HepG2 (cell line): ENCODE measurements around the gene PYGL. TPM values are rescaled to one million over a fixed set of nuclear protein-coding genes. Genes with fewer than 3 reads are reported as not detected.

ENCODE experiments used
- polyA plus RNA-seq, 8 experiments: library from polyadenylated mRNA; depleted of rRNA in 3 of 8; stranded (reverse) in 7 of 8; unstranded in 1 of 8; fragments of >200 nt; fragmentation: Illumina TruSeq in 4 of 8; extraction: Trizol in 4 of 8; gene quantifications; 2 replicates each; pipeline versions ENCODE4 v1.2.1 to v1.2.3, GENCODE V29; 2011 to 2016; ENCODE audit warnings: low read depth in 4 of 8, missing spikeins in 1 of 8, mixed read lengths in 1 of 8; ENCODE audit not compliant: insufficient read depth in 1 of 8
- total RNA-seq, 5 experiments: library from RNA; depleted of rRNA; stranded (reverse); fragments of >200 nt; fragmentation: Illumina TruSeq; extraction: Trizol; gene quantifications; 2 replicates each; pipeline ENCODE4 v1.2.3, GENCODE V29; 2016; ENCODE audit warnings: low read depth in 1 of 5

PYGL gene
- total and polyA plus RNA-seq, 2 of the 13 experiments (the other 11 are each of a cell fraction or from before 2014, with no cell fraction given), result 98.4 to 110 TPM

Other genes starting within 250 kb of the PYGL start
- gene NIN, start 113.3 kb downstream of the PYGL start, total RNA-seq (2016; rRNA removed; fragmentation: Illumina TruSeq; extraction: Trizol), result 9.7 and 11.6 TPM in 2 replicates
- 2.5 and 2.8 TPM in 2 replicates for gene NIN, start 113.3 kb downstream of the PYGL start, polyA plus RNA-seq (2011; rRNA removed)
- not detected in 2 replicates for gene ABHD12B, start 72.4 kb downstream of the PYGL start, total RNA-seq (2016; rRNA removed; fragmentation: Illumina TruSeq; extraction: Trizol)
- gene ABHD12B, start 72.4 kb downstream of the PYGL start, polyA plus RNA-seq (2011; rRNA removed), result not detected in 2 replicates
- 0.04 TPM in 1 of 2 replicates, not detected in the other for gene TRIM9, start 150.6 kb upstream of the PYGL start, total RNA-seq (2016; rRNA removed; fragmentation: Illumina TruSeq; extraction: Trizol)
- gene TRIM9, start 150.6 kb upstream of the PYGL start, polyA plus RNA-seq (2011; rRNA removed), result 0.07 and 0.34 TPM in 2 replicates